Raji (cell line): Measurements from ENCODE around the gene ERG28.

ENCODE experiments used
- POLR2A ChIP-seq: IDR thresholded peaks from 2 replicates; pipeline ENCODE4 v1.6.1; 2011; ENCODE audit warnings: low read depth, low read length, control low read depth; ENCODE audit not compliant: insufficient read depth

ERG28 gene

DNA sequence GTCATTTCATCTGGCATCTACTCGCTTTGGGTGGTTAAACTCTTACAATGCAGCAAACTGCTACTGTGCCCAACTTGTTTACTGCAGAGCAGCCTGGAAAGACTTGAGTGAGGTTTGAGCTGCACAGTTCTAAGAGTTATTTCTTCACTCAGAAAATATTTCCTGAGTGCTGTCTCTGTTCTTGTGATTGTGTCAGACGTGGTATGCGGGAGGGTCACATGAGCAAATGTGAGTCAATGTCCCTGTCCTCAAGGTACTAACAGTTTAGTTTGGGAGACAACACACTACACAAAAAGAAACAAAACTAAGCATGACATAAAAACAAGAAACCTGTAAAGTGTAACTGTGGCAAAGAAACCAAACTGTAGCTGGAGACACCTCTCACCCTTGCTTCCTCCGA is 49.8 kb downstream of the ERG28 start:
- TF ChIP-seq POLR2A, result no peak

DNA sequence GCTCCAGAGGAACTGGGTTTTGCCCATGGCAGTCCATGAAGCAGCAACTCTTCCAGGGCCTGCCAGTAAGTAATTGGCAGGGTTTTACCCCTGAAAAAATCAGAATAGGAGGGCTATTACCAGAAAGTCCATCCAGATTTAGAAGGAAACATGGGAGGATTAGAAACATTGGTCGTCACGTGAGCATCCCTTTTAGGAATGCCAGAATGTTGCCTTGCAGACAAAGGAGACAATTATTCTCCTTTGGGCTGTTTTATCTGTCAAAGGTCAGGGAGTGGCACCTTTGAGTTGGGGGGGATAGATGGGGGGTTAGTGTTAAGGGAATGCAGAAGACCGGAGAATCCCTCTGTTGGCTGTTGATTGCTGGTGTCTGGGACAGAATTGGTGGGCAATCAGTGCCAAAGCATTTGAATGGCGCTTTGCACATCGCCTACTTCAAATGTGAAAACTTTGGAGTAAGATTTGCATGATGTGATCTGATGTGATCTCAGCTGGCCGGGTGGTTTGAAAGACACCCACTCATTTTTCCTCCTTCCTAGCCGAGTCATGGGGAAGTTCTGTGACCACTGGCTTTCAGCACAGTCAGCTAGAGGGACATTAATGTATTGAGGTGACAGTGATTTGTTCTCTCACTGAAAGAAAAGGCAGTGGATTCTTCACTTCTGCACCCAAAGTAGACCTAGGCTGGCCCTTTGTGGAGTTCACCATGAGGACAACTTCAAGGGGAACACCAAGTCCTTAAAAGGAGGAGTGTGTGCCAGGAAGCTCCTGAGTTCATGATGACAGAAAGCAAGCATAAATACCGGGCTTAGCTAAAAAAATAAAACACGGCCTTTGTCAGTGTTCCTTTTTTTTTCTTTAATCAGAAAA is 50.8 kb downstream of the ERG28 start:
- no peak for TF ChIP-seq POLR2A

DNA sequence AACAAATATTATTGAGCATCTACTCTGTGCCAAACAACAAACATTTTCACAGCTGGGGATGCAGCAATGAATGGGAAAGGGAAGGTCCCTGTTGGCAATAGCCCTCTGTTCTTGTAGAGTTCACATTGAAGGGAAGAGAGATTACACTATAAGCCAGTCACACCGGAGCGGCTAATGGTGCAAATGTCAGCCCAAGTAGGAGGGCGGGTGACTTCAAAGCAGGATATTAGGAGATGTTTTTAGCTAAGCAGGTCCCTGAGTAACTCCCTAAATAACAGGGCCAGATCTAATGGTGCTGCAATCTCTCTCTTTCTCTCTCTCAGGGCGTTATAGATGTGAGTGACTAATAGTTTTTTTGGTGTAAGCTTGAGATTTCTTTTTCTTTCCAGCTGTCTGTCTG is 51.6 kb downstream of the ERG28 start:
- no peak for TF ChIP-seq POLR2A

GRCh38 chr14:75607842-75608640 is 52.6 kb downstream of the ERG28 start:
- TF ChIP-seq POLR2A, result no peak

DNA sequence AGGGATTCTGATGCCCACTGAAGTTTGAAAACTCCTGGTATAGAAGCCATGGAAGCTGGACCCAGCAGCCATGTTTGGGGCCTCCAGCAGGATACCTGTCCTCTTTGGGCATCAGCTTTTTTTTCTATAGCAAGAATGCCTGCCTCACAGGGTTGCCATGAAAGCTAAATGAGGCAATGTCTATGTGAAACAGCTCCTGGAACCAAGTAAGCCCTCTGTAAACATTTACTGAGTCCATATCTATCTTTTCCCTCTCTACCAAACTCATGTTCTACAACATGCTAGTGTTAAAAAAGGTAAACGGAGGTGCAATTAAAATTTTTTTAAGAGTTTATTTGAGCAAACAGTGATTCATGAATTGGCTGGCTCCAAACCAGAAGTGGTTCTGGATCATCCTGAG is 53.6 kb downstream of the ERG28 start:
- no peak for TF ChIP-seq POLR2A

DNA sequence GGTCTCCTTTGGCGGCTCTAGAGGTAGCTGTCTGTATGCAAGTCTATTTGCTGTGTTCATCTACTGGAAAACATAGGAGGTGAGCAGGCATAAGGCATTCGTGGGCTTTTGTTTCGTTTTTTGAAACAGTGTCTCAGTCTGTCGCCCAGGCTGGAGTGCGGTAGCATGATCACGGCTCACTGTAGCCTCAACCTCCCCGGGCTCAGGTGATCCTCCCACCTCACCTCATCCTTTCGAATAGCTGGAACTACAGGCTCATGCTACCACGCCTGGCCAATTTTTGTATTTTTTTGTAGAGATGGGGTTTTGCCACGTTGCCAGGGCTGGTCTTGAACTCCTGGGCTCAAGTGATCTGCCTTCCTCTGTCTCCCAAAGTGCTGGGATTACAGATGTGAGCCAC is 54.8 kb downstream of the ERG28 start:
- TF ChIP-seq POLR2A, result no peak

- TF ChIP-seq POLR2A, result no peak
Measured at GRCh38 chr14:75604979-75605851, 55.5 kb downstream of the ERG28 start.

DNA sequence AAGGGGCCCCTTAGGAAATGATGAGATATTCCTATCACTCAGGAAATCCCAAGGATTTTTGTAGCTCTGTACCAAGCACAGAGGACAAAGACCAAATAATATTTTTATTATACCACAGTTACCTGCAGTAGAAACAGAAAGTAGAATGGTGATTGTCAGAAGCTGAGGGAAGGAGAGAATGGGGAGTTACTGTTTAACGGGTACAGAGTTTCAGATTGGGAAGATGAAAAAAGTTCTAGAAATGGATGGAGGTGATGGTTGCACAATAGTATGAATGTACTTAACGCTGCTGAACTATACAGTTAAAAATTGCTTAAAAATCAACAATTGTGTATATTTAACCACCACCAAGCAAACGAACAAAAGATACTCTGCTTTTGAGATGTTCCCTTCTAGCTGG is 58.2 kb downstream of the ERG28 start:
- no peak for TF ChIP-seq POLR2A
